Measurements from ENCODE around the gene SHANK2.

The SHANK2 gene

GRCh38 chr11:71269603-71270511 lies 17.5 kb upstream of the SHANK2 start:
- DNase-seq (ENCODE audit: low spot score) = no peak

DNA sequence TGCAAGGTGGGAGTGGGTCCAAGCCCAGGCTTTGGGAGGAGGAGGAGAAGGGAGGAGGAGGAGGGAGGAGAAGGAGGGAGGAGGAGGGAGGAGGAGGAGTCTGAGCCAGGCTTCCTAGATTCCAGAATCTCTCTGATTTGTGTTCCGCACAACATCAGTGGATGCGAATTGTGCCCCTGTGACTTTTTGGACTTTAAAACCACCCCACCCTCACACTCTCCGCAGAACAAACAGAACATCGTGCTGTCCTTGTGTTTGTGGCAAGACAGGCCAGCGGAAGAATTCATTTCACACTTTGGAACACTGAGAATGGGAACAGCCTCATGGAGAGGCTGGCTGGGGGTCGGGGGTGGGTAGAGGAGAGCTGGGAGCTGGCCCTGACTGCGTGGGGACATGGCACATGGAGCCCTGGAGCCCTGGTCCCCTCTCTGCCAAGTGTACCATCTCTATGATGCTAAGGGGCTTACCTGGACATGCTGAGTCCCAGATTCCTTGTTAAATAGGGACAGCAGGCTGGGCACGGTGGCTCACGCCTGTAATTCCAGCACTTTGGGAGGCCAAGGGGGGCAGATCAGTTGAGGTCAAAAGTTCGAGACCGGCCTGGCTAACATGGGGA lies 16.4 kb upstream of the SHANK2 start:
- no peak for DNase-seq (ENCODE audit: low spot score)

- no peak for DNase-seq (ENCODE audit: low spot score)
These were observed 15.5 kb upstream of the SHANK2 start for GRCh38 chr11:71267807-71268421.

DNA sequence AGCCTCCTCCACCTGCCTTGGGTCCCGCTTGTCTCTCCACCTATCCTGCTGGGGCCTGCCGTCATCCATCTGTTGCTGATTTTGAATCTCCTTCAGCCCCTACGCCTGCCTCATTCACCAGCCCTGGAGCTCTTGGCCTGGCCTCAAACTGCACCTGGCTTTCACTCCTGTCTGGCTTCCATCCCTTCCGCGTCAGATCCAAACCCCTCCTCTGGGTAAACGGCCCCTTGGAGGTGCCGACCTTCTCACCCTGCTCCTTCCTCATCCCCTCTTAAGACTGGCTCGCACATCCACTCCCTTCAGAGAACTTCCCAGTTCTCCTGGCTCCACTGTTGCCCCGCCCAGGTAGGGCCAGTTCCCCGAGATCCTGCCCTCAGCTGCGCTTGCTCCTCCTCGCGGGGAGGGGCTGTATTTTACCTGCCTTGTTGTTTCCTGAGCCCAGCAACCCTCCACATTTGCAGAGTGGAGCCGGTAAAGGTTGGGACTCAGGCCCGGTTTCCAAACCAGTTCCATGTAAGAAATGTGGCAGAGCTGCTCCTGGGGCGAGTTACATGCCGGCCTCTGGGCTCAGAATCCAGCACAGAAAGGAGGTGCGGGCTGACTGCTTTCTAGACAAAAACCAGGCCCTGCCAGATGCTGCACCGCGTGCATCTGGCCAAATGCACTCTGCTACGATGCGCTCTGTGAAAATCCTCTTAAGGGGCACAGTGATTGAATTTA lies 13.9 kb upstream of the SHANK2 start:
- no peak for DNase-seq (ENCODE audit: low spot score)

DNA sequence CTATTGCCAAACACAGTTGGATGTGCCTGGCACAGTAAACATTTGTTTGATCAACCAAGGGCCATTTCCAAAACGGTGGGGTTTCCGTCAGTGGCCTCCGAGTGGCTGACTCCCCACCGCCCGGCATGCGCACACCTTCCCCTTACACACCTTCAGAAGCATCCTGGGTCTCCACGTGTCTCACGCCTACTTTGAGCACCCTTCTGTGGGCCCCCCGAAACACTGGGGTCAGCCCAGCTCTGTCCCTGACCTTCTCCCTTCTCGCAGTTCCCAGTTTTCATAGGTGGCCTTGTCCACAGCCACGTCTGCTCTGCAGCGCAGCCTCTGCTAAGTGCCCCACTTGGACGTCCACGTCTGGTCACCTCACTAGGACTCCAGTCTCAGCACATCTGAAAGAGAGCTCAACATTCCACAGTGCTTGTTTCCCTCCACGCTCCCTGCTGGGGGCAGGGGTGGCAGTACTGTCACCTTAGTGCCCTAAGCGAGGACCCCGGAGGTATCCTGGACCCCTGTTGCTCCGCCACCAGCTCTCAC lies 13.2 kb upstream of the SHANK2 start:
- DNase-seq (ENCODE audit: low spot score) = no peak

GRCh38 chr11:71263386-71263785 lies 11.0 kb upstream of the SHANK2 start:
- no peak for DNase-seq (ENCODE audit: low spot score)

GRCh38 chr11:71255800-71256479 lies 3.6 kb upstream of the SHANK2 start:
- no peak for DNase-seq (ENCODE audit: low spot score)

- no peak for DNase-seq (ENCODE audit: low spot score)
These were observed 2.9 kb upstream of the SHANK2 start for GRCh38 chr11:71255323-71255722.

- DNase-seq (ENCODE audit: low spot score) = no peak
These were observed 1.4 kb upstream of the SHANK2 start for GRCh38 chr11:71253794-71254193.

DNA sequence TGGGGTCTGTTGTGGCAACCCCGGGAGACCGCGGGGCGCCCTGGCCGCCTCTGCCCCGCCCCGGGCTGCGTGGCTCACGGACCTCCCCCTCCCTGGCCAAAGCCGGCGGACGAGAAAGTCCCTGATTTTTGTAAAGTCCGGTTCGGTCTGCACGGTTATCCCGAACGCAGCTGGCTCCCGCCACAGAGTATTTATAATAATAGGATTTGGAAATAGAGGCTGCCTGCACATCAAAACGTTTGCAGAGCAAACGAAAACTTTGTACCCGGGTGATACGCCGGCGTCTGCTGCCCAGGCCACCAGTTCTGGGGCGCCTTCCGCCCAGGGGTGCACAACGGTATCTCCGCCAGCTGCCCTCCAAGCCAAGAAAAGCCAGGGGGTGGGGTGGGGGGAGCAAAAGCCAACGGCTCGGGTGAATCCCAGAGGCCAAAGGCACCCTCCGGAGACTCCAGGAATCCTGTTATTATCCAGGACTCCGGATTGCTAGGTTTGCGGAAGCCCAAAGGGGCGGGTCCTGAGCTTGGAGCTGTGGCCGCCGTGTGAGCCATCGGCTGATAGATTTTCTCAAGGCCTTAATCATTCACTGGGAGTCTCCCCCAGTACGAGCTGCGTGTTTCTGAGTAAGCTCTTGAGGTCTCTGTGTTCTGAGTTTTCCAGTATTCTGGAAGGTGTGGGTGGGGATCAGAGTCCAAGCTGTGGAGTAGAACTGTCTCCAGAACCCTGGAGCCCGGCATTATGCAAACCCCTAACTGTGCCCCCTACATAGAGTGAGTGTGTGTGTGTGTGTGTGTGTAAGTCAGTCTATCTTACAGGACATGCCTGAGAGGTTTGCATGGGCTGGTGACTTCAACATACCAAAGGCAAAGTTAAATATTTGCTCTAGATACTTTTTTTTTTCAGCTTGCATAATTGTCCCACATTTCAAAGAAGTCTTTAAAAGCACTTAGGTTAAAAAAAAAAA lies 673 bp upstream of the SHANK2 start:
- DNase-seq (ENCODE audit: low spot score) = peak; percentile 67

DNA sequence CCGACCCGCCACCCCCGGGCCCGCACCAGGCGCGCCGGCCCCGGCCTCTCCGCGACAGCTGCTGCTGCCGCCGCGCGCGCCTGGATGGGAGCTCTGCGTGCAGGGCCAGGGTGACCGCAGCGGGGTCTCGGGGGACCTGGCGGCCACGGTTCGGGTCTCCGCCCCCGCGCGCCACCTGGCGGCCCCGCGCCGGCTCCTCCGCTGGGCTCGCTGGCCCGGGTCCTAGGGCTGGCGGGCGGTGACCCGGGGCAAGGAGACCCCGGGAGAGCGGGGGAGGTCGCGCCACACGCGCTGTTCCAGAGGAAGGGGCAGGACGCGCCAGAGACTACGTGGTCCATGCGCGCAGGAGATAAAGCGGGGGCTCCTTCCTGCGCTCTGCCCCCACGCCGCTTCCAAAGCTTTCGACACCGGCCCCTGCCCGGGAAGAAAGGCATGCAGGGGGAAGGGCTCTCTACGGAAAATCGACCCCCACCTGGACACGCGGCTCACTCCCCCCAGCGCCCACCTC lies 562 bp downstream of the SHANK2 start:
- DNase-seq (ENCODE audit: low spot score) = peak; percentile 28

- peak; percentile 34 for DNase-seq (ENCODE audit: low spot score)
These were observed 1.1 kb downstream of the SHANK2 start for GRCh38 chr11:71251151-71251721.

- DNase-seq (ENCODE audit: low spot score) = no peak
These were observed 1.7 kb downstream of the SHANK2 start for GRCh38 chr11:71250523-71251150.

DNA sequence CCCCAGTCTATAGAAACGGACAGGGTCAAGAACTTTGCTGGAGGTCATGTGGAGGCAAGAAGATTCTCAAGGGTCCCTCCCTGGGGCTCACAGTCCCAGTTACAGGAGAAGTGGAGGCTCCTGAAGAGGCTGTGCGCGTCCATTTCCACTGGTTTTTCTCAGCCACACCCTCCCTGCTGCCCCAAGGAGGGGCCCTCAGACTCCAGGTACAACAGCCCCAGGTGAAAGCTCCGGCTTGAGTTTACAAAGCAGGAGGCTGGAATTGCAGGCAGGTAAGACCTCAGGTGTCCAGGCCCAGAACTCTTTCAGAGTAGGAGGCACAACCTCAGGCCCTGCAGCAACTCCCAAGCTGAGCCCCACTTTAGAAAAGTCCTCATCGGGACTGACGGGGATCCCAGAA lies 3.1 kb downstream of the SHANK2 start:
- no peak for DNase-seq (ENCODE audit: low spot score)

GRCh38 chr11:71248656-71249055 lies 3.7 kb downstream of the SHANK2 start:
- DNase-seq (ENCODE audit: low spot score) = no peak

GRCh38 chr11:71248251-71248570 lies 4.2 kb downstream of the SHANK2 start:
- DNase-seq (ENCODE audit: low spot score) = no peak

- no peak for DNase-seq (ENCODE audit: low spot score)
These were observed 4.7 kb downstream of the SHANK2 start for GRCh38 chr11:71247551-71248250.

GRCh38 chr11:71246559-71246958 lies 5.8 kb downstream of the SHANK2 start:
- no peak for DNase-seq (ENCODE audit: low spot score)
